ENCODE measurements around the gene PRKCH. TPM values are rescaled to one million over a fixed set of nuclear protein-coding genes. Genes with fewer than 3 reads are reported as not detected.

The PRKCH gene
- total RNA-seq, 1 donor from 2014 or later: 43.0 TPM

GRCh38 chr14:61459229-61459628, 137.8 kb downstream of the PRKCH start:
- intact Hi-C loops (cut with DNase I): loop anchor here (5.0 to 10.0 kb wide), 4 partner anchors 164 to 666 kb away; no protein-coding TSS in a partner anchor
- no peak for DNase-seq (ENCODE audit: extremely low spot score in 2 of 2)
- Histone ChIP-seq H3K9me3 (no peaks in the 10 kb centered on the region), H3K27ac (no peak overlapping the region), H3K36me3 (peaks cover 0 to 19% of the 10 kb centered on the region in 2 donors), H3K4me3 (no peak overlapping the region), H3K4me1 (peaks cover 5% of the 10 kb centered on the region), H3K27me3 (no peaks in the 10 kb centered on the region)
- TF ChIP-seq POLR2AphosphoS5 (IDR thresholded peaks at IDR 0.05; ENCODE audit: insufficient read depth in 1 of 2, low read depth in 1 of 2) (no peak), POLR2A (IDR thresholded peaks at IDR 0.05) (no peak), CTCF (IDR thresholded peaks at IDR 0.05) (no peak)

- TF ChIP-seq POLR2AphosphoS5 (IDR thresholded peaks at IDR 0.05; ENCODE audit: insufficient read depth in 1 of 2, low read depth in 1 of 2) (no peak), CTCF (IDR thresholded peaks at IDR 0.05) (no peak), POLR2A (IDR thresholded peaks at IDR 0.05) (no peak)
- Histone ChIP-seq H3K36me3 (peaks cover 0 to 19% of the 10 kb centered on the region in 2 donors), H3K27me3 (no peaks in the 10 kb centered on the region), H3K4me3 (no peak overlapping the region), H3K9me3 (no peaks in the 10 kb centered on the region), H3K4me1 (peaks cover 5% of the 10 kb centered on the region), H3K27ac (no peak overlapping the region)
- no peak for DNase-seq (ENCODE audit: extremely low spot score in 2 of 2)
- intact Hi-C loops (cut with DNase I): loop anchor here (5.0 kb wide), 1 partner anchor 372 kb away; no protein-coding TSS in a partner anchor
These were observed 138.7 kb downstream of the PRKCH start for GRCh38 chr14:61460063-61460462.

- DNase-seq (ENCODE audit: extremely low spot score in 2 of 2): peak in 1 of 2 donors; percentile 86
These were observed 139.6 kb downstream of the PRKCH start for GRCh38 chr14:61460718-61461611.

GRCh38 chr14:61461808-61462275, 140.5 kb downstream of the PRKCH start:
- no peaks in the 10 kb centered on the region for H3K27me3 ChIP-seq
- peaks cover 18% of the 10 kb centered on the region for H3K4me1 ChIP-seq
- peak in 1 of 2 donors; percentile 83 for DNase-seq (ENCODE audit: extremely low spot score in 2 of 2)
- peaks cover 0 to 18% of the 10 kb centered on the region in 2 donors for H3K36me3 ChIP-seq
- no peaks in the 10 kb centered on the region for H3K9me3 ChIP-seq
- H3K4me3 ChIP-seq: no peak overlapping the region
- intact Hi-C loops (cut with DNase I): loop anchor here (5.0 kb wide), 1 partner anchor 370 kb away; no protein-coding TSS in a partner anchor
- H3K27ac ChIP-seq: no peak overlapping the region
- TF ChIP-seq POLR2A (IDR thresholded peaks at IDR 0.05) (no peak), CTCF (IDR thresholded peaks at IDR 0.05) (peak; percentile 71 to 82 (median 73)), POLR2AphosphoS5 (IDR thresholded peaks at IDR 0.05; ENCODE audit: insufficient read depth in 1 of 2, low read depth in 1 of 2) (no peak)

More at GRCh38 chr14:61460718-61461611, 139.6 kb downstream of the PRKCH start:
- intact Hi-C loops (cut with DNase I): loop anchor here (5.0 kb wide), 1 partner anchor 371 kb away; no protein-coding TSS in a partner anchor
- TF ChIP-seq POLR2A (IDR thresholded peaks at IDR 0.05) (no peak), POLR2AphosphoS5 (IDR thresholded peaks at IDR 0.05; ENCODE audit: insufficient read depth in 1 of 2, low read depth in 1 of 2) (no peak), CTCF (IDR thresholded peaks at IDR 0.05) (no peak)
- Histone ChIP-seq H3K4me1 (peaks cover 10% of the 10 kb centered on the region), H3K27me3 (no peaks in the 10 kb centered on the region), H3K36me3 (peaks cover 0 to 19% of the 10 kb centered on the region in 2 donors), H3K27ac (no peak overlapping the region), H3K4me3 (no peak overlapping the region), H3K9me3 (no peaks in the 10 kb centered on the region)
